IMR-90 (cell line): ENCODE data around the gene RAD18. TPM values are rescaled to one million over a fixed set of nuclear protein-coding genes. Genes with fewer than 3 reads are reported as not detected.

ENCODE experiments used
- ATAC-seq: fragments of 200-7000 bp; cut with Tn5 transposase; 2 replicates; pipeline ENCODE4 v1.9.1; 2020; ENCODE audit warnings: low read depth, mild to moderate bottlenecking, moderate library complexity
- BruUV-seq: library from RNA; stranded (reverse); fragments of 400-500 nt; replicated peaks from 2 replicates; lab custom pipeline; 2021; lab: Mats Ljungman, UMichigan
- CTCF ChIA-PET: fragments of 300-600 bp; formaldehyde crosslinking; extraction: SDS; loops from one replicate; lab custom pipeline; 2021; ENCODE audit warnings: antibody characterized with exemption; lab: Yijun Ruan, JAX
- POLR2A ChIA-PET: fragments of 300-600 bp; sonication (Branson Sonifier 250); formaldehyde crosslinking; loops from one replicate; lab custom pipeline; 2022; ENCODE audit warnings: antibody characterized with exemption; ENCODE audit not compliant: unreplicated experiment; lab: Charles Lee
- DNase-seq: peaks from one replicate; pipeline ENCODE4 v3.0.0; 2013
- H2AFZ ChIP-seq: replicated peaks from 2 replicates; pipeline ENCODE3; 2013; ENCODE audit warnings: low read length, mild to moderate bottlenecking; ENCODE audit not compliant: poor library complexity
- H2AK5ac ChIP-seq: 2 replicates; pipeline ENCODE4 v1.6.1; 2013; ENCODE audit warnings: low read depth, low read length, inconsistent platforms
- H2AK9ac ChIP-seq: replicated peaks from 2 replicates; pipeline ENCODE3; 2013; ENCODE audit warnings: mild to moderate bottlenecking, low read depth, low read length, moderate library complexity; ENCODE audit not compliant: poor library complexity
- H2BK120ac ChIP-seq: 2 replicates; pipeline ENCODE4 v1.6.1; 2013; ENCODE audit warnings: low read depth, low read length, inconsistent platforms
- H2BK15ac ChIP-seq: 3 replicates; pipeline ENCODE4 v1.6.1; 2013; ENCODE audit warnings: low read depth, low read length, inconsistent platforms
- H2BK20ac ChIP-seq: 2 replicates; pipeline ENCODE4 v1.6.1; 2013; ENCODE audit warnings: low read depth, mild to moderate bottlenecking, inconsistent platforms, low read length, moderate library complexity
- H2BK5ac ChIP-seq: 2 replicates; pipeline ENCODE4 v1.6.1; 2013; ENCODE audit warnings: mild to moderate bottlenecking, low read depth, low read length, inconsistent platforms; ENCODE audit not compliant: poor library complexity, severe bottlenecking
- H3K14ac ChIP-seq: replicated peaks from 2 replicates; pipeline ENCODE4 v1.6.1; 2013; ENCODE audit warnings: low read depth, low read length, inconsistent platforms
- H3K18ac ChIP-seq: 2 replicates; pipeline ENCODE4 v1.6.1; 2013; ENCODE audit warnings: low read depth, low read length, control low read depth
- H3K23ac ChIP-seq: 2 replicates; pipeline ENCODE4 v1.6.1; 2013; ENCODE audit warnings: low read depth, low read length, inconsistent platforms
- H3K27ac ChIP-seq: 2 replicates; pipeline ENCODE4 v1.5.1; 2013; ENCODE audit warnings: mild to moderate bottlenecking, control low read depth, low read length; ENCODE audit not compliant: insufficient read depth
- H3K27me3 ChIP-seq: 2 replicates; pipeline ENCODE4 v1.6.1; 2013; ENCODE audit warnings: low read length; ENCODE audit not compliant: control insufficient read depth, insufficient read depth
- H3K36me3 ChIP-seq: 2 replicates; pipeline ENCODE4 v1.6.1; 2013; ENCODE audit warnings: low read length, mixed read lengths; ENCODE audit not compliant: control insufficient read depth, insufficient read depth
- H3K4ac ChIP-seq: 2 replicates; pipeline ENCODE4 v1.6.1; 2013; ENCODE audit warnings: low read depth, low read length, inconsistent platforms
- H3K4me1 ChIP-seq: 2 replicates; pipeline ENCODE4 v1.6.1; 2013; ENCODE audit warnings: low read length, mixed read lengths; ENCODE audit not compliant: control insufficient read depth, insufficient read depth
- H3K4me2 ChIP-seq: 2 replicates; pipeline ENCODE4 v1.6.1; 2013; ENCODE audit warnings: low read depth, mild to moderate bottlenecking, control low read depth, low read length, moderate library complexity
- H3K4me3 ChIP-seq: 2 replicates; pipeline ENCODE4 v1.5.1; 2013; ENCODE audit warnings: low read depth, mild to moderate bottlenecking, control low read depth, low read length, moderate library complexity; ENCODE audit not compliant: insufficient read depth
- H3K56ac ChIP-seq: 2 replicates; pipeline ENCODE4 v1.6.1; 2013; ENCODE audit warnings: low read length, inconsistent platforms; ENCODE audit not compliant: insufficient read depth; ENCODE audit errors: extremely low read depth
- H3K79me1 ChIP-seq, 2 experiments: 2 replicates each; pipeline ENCODE4 v1.6.1; 2013; ENCODE audit warnings: low read length in 2 of 2, inconsistent platforms in 1 of 2, low read depth in 1 of 2
- H3K9ac ChIP-seq: 2 replicates; pipeline ENCODE4 v1.6.1; 2013; ENCODE audit warnings: low read depth, low read length, control low read depth
- H3K9me1 ChIP-seq: 2 replicates; pipeline ENCODE4 v1.6.1; 2013; ENCODE audit warnings: low read length, inconsistent platforms; ENCODE audit not compliant: insufficient read depth
- H3K9me3 ChIP-seq: 2 replicates; pipeline ENCODE4 v1.6.1; 2013; ENCODE audit warnings: low read length; ENCODE audit not compliant: control insufficient read depth, insufficient read depth
- H4K20me1 ChIP-seq: 2 replicates; pipeline ENCODE4 v1.6.1; 2013; ENCODE audit warnings: low read length, inconsistent platforms; ENCODE audit not compliant: insufficient read depth
- H4K5ac ChIP-seq: 2 replicates; pipeline ENCODE4 v1.6.1; 2013; ENCODE audit warnings: mild to moderate bottlenecking, low read depth, low read length, control low read depth
- H4K8ac ChIP-seq, 2 experiments: 2 replicates each; pipeline ENCODE4 v1.6.1; 2013; ENCODE audit warnings: low read depth in 2 of 2, low read length in 2 of 2, control low read depth in 1 of 2, inconsistent platforms in 1 of 2
- H4K91ac ChIP-seq: 2 replicates; pipeline ENCODE4 v1.6.1; 2013; ENCODE audit warnings: low read depth, low read length, inconsistent platforms; ENCODE audit not compliant: insufficient read depth
- BHLHE40 ChIP-seq: fragments of 150-350 bp; IDR thresholded peaks from 2 replicates; pipeline ENCODE4 v1.6.1; 2016; ENCODE audit warnings: mild to moderate bottlenecking, low read depth, low read length
- dilution Hi-C: fragments of 300-500 bp; cut with HindIII; formaldehyde crosslinking; loops from one replicate; pipeline ENCODE4 v1.14.3; 2018; ENCODE audit warnings: low sequenced_read_pairs; ENCODE audit not compliant: unreplicated experiment
- in situ Hi-C: fragments of 300-500 bp; cut with MboI; formaldehyde crosslinking; loops from 3 replicates; pipeline ENCODE4 v1.14.3; 2019; ENCODE audit warnings: low sequenced_read_pairs, inconsistent platforms, mixed read lengths
- intact Hi-C: fragments of 100-400 bp; cut with micrococcal nuclease; formaldehyde crosslinking; loops from 2 replicates; pipeline ENCODE4 v1.10.0; 2022
- polyA plus RNA-seq, 3 experiments: library from polyadenylated mRNA; depleted of rRNA; stranded (reverse); fragments of >200 nt; gene quantifications; 2 replicates each; pipeline ENCODE4 v1.2.3, GENCODE V29; 2012; ENCODE audit warnings: low replicate concordance in 1 of 3
- total RNA-seq: library from RNA; depleted of rRNA; stranded (reverse); fragments of >200 nt; gene quantifications from 2 replicates; pipeline ENCODE4 v1.2.3, GENCODE V29; 2012

The RAD18 gene
- total and polyA plus RNA-seq, 2 of the 4 experiments (the other 2 are of a cell fraction): 8.2 to 17.2 TPM

GRCh38 chr3:9000041-9000440 is 36.8 kb upstream of the RAD18 start:
- no peak overlapping the region for H3K23ac ChIP-seq
- in situ Hi-C loops (no loop called here), dilution Hi-C loops (no loop called here), intact Hi-C loops (no loop called here)
- H2BK15ac ChIP-seq: no peak overlapping the region
- no TSS peak for BruUV-seq
- CTCF ChIA-PET: no interaction called here
- H3K9ac ChIP-seq: no peak overlapping the region
- H3K14ac ChIP-seq: no peak overlapping the region
- no peak for TF ChIP-seq BHLHE40
- no peak overlapping the region for H2AK9ac ChIP-seq
- no peak overlapping the region for H4K8ac ChIP-seq
- no peak overlapping the region for H2BK20ac ChIP-seq
- 0 out of 2 replicates have a peak, but pooled peaks cover 2% of the 10 kb centered on the region for H3K9me1 ChIP-seq
- no peak overlapping the region for H2BK120ac ChIP-seq
- no peaks in the 10 kb centered on the region for H3K79me1 ChIP-seq
- H3K9me3 ChIP-seq: no peaks in the 10 kb centered on the region
- H3K18ac ChIP-seq: no peak overlapping the region
- H2AK5ac ChIP-seq: no peak overlapping the region
- H4K20me1 ChIP-seq: no peaks in the 10 kb centered on the region
- ATAC-seq (no peak), DNase-seq (no peak)
- H3K4me3 ChIP-seq: no peak overlapping the region
- no peak overlapping the region for H2AFZ ChIP-seq
- H3K56ac ChIP-seq: no peak overlapping the region
- no peak overlapping the region for H3K4ac ChIP-seq
- H4K5ac ChIP-seq: no peak overlapping the region
- no peak overlapping the region for H3K27ac ChIP-seq
- H4K91ac ChIP-seq: no peak overlapping the region
- H3K4me1 ChIP-seq: no peaks in the 10 kb centered on the region
- no peak overlapping the region for H3K4me2 ChIP-seq
- POLR2A ChIA-PET: no interaction called here
- no peak overlapping the region for H2BK5ac ChIP-seq
- no peaks in the 10 kb centered on the region for H3K36me3 ChIP-seq
- H3K27me3 ChIP-seq: peaks cover 10% of the 10 kb centered on the region
